Fibroblast of lung (primary cell): Measurements from ENCODE around the gene R3HDM4.

Source experiments
- EZH2 ChIP-seq: IDR thresholded peaks from 2 replicates; pipeline ENCODE4 v1.5.1; 2012; ENCODE audit warnings: low read length, control low read depth, mild to moderate bottlenecking; ENCODE audit errors: missing control alignments
- TF ChIP-seq, protein P1 (sequence below), 2 donors: IDR thresholded peaks in 1 of 2; conservative IDR thresholded peaks in 1 of 2; 1 replicate in 1 of 2; 2 replicates in 1 of 2; pipeline ENCODE4 v1.5.1; 2011 to 2012; ENCODE audit warnings: low read length in 2 of 2, control low read depth in 1 of 2, inconsistent platforms in 1 of 2, low read depth in 1 of 2, mild to moderate bottlenecking in 1 of 2

DNA sequence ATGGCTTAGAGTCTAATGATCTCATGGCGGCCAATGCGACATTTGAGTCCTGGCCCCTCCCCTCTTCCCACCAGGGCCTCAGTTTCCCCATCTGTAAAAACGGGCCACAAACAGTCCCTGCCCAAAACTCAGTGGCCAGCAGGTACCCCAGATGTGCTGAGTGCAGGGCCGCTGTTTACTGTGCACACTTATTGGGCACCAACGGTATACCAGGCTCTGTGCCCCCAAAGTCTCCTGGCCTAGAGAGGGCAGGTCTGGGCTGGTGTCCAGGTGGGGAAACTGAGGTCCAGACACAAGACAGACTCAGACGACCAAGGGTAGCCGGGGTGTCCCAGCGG, 47.6 kb upstream of the R3HDM4 start:
- TF ChIP-seq, protein P1, sequence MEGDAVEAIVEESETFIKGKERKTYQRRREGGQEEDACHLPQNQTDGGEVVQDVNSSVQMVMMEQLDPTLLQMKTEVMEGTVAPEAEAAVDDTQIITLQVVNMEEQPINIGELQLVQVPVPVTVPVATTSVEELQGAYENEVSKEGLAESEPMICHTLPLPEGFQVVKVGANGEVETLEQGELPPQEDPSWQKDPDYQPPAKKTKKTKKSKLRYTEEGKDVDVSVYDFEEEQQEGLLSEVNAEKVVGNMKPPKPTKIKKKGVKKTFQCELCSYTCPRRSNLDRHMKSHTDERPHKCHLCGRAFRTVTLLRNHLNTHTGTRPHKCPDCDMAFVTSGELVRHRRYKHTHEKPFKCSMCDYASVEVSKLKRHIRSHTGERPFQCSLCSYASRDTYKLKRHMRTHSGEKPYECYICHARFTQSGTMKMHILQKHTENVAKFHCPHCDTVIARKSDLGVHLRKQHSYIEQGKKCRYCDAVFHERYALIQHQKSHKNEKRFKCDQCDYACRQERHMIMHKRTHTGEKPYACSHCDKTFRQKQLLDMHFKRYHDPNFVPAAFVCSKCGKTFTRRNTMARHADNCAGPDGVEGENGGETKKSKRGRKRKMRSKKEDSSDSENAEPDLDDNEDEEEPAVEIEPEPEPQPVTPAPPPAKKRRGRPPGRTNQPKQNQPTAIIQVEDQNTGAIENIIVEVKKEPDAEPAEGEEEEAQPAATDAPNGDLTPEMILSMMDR (conservative IDR thresholded peaks at IDR 0.05 in 1 of 2, IDR thresholded peaks at IDR 0.05 in 1 of 2; ENCODE audit: low read depth in 1 of 2, low read length in 2 of 2), result no peak
- TF ChIP-seq EZH2, result no peak
